HG03457 (cell line): ENCODE results near the gene DGKI.

ENCODE experiments used
- ATAC-seq: cut with Tn5 transposase; IDR thresholded peaks from one replicate; pipeline ENCODE4 v1.9.1; 2021; ENCODE audit warnings: moderate number of reproducible peaks; ENCODE audit not compliant: unreplicated experiment

DGKI gene

GRCh38 chr7:137791930-137792329, 54.8 kb downstream of the DGKI start:
- no peak for ATAC-seq

GRCh38 chr7:137790828-137791227, 55.9 kb downstream of the DGKI start:
- no peak for ATAC-seq

- no peak for ATAC-seq
Measured at GRCh38 chr7:137789215-137789882, 57.4 kb downstream of the DGKI start.

GRCh38 chr7:137787301-137787976, 59.3 kb downstream of the DGKI start:
- no peak for ATAC-seq

GRCh38 chr7:137778511-137778910, 68.3 kb downstream of the DGKI start:
- no peak for ATAC-seq

- ATAC-seq: no peak
Measured at GRCh38 chr7:137774793-137775201, 72.0 kb downstream of the DGKI start.

- no peak for ATAC-seq
Measured at GRCh38 chr7:137772748-137773147, 74.0 kb downstream of the DGKI start.

- no peak for ATAC-seq
Measured at GRCh38 chr7:137772316-137772715, 74.5 kb downstream of the DGKI start.

- ATAC-seq: no peak
Measured at GRCh38 chr7:137771679-137772078, 75.1 kb downstream of the DGKI start.

- no peak for ATAC-seq
Measured at GRCh38 chr7:137771273-137771672, 75.5 kb downstream of the DGKI start.

- no peak for ATAC-seq
Measured at GRCh38 chr7:137768366-137768765, 78.4 kb downstream of the DGKI start.

- ATAC-seq: no peak
Measured at GRCh38 chr7:137762334-137762733, 84.4 kb downstream of the DGKI start.

- no peak for ATAC-seq
Measured at GRCh38 chr7:137760111-137760510, 86.7 kb downstream of the DGKI start.

GRCh38 chr7:137757146-137757925, 89.4 kb downstream of the DGKI start:
- ATAC-seq: no peak

GRCh38 chr7:137755846-137756651, 90.7 kb downstream of the DGKI start:
- ATAC-seq: no peak

GRCh38 chr7:137755427-137755826, 91.3 kb downstream of the DGKI start:
- ATAC-seq: no peak

GRCh38 chr7:137753948-137754851, 92.6 kb downstream of the DGKI start:
- no peak for ATAC-seq

- ATAC-seq: no peak
Measured at GRCh38 chr7:137753575-137753947, 93.2 kb downstream of the DGKI start.

GRCh38 chr7:137753067-137753466, 93.7 kb downstream of the DGKI start:
- ATAC-seq: no peak

- no peak for ATAC-seq
Measured at GRCh38 chr7:137751361-137752009, 95.3 kb downstream of the DGKI start.
